Activated CD4-positive, alpha-beta T cell treated with anti-CD3 and anti-CD28 coated beads, Interleukin-2, amount 50 U/mL, for 24 hours (primary cell): ENCODE measurements around the gene SLC6A9.

Experiments used
- DNase-seq, 2 donors: peaks; one replicate each; pipeline ENCODE4 v3.0.0-alpha.2; 2020; ENCODE audit warnings: low read depth in 1 of 2, low spot score in 1 of 2

SLC6A9 gene

DNA sequence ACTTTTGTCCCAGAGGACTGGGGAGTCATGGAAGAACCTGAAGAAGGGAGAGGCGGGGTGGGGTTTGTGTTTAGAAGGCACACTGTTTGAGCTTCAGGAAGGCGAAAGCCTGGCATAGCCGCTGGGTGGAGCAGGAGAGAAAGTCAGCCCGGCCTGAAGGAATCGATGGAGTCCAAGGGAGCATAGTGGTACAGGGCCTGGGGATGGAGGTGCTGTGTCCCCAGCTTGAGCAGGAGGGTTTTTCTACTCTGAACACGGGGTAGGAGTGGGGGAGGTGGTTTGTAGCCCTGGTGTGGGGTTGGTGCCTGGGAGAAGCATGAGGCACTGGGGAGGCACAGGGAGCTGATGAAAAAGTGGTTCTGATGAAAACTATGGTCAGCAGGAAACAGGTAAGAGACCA, 44.5 kb downstream of the SLC6A9 start:
- DNase-seq: no peak

DNA sequence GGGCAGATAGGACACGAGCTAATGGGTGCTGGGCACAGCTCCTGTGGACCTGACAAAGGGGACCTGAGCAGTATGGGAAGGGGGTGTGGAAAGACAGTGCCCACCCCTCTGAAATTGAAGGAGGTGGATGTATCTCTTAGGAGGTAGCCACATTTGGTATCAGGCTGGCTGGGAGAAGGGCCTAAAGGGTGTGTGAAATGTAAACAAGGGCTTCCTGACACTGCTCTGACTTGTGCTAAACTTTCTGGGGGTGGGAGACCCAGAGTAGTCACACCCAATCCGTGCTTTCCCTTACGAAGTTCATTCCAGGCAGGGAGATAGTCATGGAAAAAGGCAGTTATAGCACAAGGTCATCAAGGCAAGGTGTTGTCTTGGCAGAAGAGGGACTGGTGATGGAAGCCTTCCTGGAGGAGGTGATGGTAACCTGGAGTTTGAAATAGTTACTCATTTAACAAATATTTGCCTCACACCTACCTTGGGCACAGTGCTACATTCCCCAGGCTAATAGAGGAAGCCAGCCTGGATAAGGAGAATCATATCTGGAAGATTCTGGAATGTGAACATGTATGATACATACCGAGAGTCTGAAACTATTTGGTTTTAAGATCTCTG, 45.2 kb downstream of the SLC6A9 start:
- no peak for DNase-seq

- no peak for DNase-seq
Measured at GRCh38 chr1:43984855-43985254, 46.4 kb downstream of the SLC6A9 start.

DNA sequence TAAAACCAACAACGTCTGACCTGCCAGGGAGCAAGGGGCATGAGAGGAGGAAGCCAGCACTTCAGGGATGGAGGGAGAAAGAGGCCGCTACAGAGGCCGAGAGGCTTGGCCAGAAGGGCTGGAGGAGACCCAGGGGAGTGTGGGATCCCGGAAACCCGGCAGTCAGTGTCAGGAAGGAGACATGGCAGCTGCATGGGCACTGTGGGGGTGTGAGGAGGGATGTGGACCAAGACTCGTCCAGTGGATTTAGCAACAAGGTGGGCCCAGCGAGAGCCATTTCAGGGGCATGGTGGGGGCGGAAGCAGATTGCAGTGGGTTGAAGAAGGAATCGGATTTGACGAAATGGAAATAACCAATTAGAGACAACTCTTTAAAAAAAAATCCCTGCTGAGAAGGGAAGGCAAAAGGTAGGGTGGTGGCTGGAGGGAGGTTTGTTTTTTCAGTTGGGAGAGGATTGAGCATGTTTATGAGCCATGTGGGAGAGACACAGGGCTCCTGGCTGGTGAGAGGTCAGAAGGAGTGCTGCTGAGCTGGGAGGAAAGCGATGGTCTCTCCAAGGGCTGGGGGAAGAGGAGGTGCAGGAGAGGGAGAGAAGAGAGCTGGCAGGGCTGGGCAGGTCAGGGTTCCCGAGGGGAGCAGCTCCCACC, 47.9 kb downstream of the SLC6A9 start:
- DNase-seq: no peak

DNA sequence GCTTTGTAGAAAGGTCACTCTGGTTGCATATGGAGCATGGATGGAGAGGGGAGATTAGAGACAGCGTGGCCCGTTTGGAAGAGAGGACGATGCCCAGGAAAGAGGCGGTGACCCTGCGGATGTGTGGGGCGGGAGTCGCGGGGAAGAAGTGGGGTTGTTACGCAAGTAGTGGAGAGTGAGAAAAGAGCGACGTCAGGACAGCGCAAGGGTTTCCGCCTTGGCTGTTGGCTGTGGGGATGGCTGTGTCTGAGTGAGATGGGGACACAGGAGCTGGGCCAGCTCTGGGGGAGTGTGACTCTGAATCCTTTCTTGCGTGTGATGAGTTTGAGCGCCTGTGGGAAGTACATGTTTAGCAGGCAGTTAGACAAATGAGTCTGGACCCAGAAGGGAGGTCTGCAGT, 48.5 kb downstream of the SLC6A9 start:
- DNase-seq: no peak

GRCh38 chr1:43982241-43982640, 49.0 kb downstream of the SLC6A9 start:
- DNase-seq: no peak

GRCh38 chr1:43981636-43982035, 49.6 kb downstream of the SLC6A9 start:
- no peak for DNase-seq

DNA sequence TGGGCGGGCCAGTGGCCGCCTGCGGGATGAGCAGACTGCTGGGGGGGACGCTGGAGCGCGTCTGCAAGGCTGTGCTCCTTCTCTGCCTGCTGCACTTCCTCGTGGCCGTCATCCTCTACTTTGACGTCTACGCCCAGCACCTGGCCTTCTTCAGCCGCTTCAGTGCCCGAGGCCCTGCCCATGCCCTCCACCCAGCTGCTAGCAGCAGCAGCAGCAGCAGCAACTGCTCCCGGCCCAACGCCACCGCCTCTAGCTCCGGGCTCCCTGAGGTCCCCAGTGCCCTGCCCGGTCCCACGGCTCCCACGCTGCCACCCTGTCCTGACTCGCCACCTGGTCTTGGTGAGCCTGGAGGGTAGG, 50.1 kb downstream of the SLC6A9 start:
- no peak for DNase-seq

- no peak for DNase-seq
Measured at GRCh38 chr1:43980255-43981134, 50.8 kb downstream of the SLC6A9 start.

DNA sequence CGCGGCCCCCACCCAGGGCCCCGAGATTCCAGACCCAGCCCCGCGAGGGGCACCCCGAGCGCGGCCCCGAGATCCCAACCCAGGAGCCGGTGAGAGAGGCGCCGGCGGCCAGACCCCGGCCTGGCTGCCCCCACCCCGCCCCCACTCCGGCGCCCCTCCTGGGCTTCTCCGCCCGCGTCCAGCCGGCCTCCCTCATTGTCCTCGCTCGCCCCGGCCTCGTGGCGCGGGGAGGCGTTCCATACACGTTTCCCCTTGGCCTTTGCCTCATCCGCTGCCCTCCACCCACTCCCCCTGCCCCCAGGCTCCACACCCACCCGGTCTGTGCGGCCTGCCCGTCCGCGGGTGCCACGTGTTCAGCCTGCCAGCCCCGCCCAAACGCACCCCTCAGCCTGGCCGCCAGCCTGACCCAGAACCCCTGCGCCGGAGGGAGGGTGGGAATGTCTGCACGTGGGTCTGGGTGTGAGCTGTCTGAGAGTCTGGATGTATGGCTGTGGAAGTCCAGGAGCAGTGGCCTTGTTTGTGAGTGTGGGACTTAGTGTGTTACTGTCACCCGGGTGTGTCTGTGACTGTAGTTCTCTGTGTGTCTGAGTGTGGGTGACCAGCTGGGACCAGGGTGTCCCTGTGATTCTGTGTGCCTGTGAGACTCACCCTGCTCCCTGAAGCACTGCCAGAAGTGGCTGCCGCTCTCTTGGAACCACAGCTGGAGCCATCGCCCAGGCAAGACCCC, 51.6 kb downstream of the SLC6A9 start:
- DNase-seq: peak in 1 of 2 donors; percentile 11

DNA sequence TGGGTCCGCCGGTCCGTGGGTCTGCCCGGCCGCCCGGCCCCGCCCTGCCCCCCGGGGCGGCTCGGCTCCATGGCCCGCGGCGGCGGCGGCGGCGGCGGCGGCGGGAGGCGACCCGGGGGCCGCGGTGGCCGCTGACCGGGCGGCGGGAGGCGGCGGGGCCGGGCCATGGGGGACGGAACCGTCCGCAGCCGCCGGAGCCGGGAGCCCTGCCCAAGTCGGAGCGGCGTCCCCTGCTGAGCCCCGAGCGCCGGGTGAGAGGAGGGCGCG, 52.1 kb downstream of the SLC6A9 start:
- DNase-seq: no peak

- no peak for DNase-seq
Measured at GRCh38 chr1:43978551-43979260, 52.6 kb downstream of the SLC6A9 start, which contains the start of gene B4GALT2. TSS of gene B4GALT2 (plus strand) at chr1:43979210. CDS start at chr1:43981161, 1,951 bp downstream.

- DNase-seq: no peak
Measured at GRCh38 chr1:43978264-43978550, 53.1 kb downstream of the SLC6A9 start.

DNA sequence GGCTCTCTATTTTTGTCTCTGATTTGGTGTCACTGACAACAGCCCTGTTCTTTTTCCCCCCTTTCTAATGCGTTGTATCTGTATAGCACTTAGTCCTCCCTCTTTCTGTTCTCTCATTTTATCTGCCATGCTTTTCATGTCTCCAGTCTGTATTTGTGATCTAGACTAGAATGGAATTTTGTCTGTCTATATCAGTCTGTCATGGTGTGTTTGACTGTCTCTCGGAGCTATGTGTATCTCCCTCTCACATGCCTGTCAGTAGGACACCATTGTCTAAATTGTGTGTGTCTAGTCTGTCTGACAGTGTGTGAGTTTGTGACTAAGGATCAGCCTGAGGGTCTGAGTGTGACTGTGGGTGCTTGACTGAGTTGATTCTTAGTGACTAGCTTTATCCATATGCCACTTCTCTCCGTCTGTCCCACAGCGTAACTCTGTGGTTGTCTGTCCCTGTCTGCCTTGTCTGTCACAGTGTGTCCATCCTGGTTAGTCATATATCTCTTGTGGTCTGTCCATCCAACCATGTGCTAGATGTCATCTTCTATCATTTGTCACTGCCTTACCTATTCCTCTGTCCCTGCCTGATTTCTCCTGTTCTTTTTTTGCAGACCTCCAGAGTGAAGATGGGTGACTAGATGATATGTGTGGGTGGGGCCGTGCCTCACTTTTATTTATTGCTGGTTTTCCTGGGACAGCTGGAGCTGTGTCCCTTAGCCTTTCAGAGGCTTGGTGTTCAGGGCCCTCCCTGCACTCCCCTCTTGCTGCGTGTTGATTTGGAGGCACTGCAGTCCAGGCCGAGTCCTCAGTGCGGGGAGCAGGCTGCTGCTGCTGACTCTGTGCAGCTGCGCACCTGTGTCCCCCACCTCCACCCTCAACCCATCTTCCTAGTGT, 53.6 kb downstream of the SLC6A9 start:
- no peak for DNase-seq

- no peak for DNase-seq
Measured at GRCh38 chr1:43976890-43977289, 54.4 kb downstream of the SLC6A9 start.

DNA sequence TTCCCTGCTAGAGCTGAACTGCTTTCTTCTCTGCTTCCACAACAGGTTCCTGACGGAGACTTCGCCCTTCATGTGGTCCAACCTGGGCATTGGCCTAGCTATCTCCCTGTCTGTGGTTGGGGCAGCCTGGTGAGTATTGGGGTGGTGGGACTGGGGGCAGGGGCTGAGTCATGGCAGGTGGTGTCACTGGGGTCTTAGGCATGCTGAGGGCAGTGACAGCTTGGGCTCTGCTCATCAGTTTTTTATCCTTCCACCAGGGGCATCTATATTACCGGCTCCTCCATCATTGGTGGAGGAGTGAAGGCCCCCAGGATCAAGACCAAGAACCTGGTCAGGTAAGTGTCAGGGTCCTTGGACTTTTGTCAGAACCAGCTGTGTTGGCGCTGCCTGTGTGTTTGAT, 55.2 kb downstream of the SLC6A9 start:
- DNase-seq: no peak

DNA sequence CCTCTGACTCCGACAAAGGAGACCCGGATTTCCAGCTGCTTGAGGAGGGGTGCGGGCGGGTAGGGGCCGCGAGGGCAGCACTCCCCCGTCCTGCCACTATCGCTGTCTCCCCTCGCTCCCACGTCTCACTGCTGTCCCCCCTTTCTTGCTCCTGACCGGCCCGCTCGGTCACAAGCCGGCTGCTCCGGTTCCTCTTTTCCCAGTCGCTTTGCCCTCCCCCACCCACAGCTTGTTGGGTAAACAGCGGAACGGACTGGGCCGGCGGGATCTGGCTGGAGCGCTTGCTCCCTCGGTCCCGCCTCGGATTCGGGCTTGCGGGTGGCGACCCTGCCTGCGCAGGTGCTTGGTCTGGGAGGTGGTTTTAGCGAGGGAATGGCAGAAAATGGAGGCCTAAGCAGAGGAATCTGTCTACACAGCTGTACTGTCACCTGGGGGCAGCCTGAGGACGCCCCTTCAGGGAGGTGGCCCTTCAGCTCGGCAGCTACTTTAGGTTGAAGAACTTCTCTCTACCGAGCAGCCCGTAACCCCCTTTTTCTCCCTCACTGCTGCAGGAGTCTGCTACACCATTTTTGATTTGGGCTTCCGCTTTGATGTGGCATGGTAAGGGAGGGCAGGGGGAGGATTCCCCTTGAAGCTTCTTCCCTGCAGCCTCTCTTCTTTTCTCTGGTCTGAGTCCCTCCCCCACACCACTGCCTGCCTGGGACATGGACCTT, 55.9 kb downstream of the SLC6A9 start:
- peak in 1 of 2 donors; percentile 11 for DNase-seq

- DNase-seq: peak; percentile 90 to 91
Measured at GRCh38 chr1:43974443-43975248, 56.6 kb downstream of the SLC6A9 start, which contains the start of gene ATP6V0B. TSS of gene ATP6V0B (plus strand) at chr1:43974960. CDS start at chr1:43975041, 81 bp downstream.

- DNase-seq: no peak
Measured at GRCh38 chr1:43973981-43974442, 57.2 kb downstream of the SLC6A9 start.
